ENCODE measurements around the gene ARMH1.

The ARMH1 gene

GRCh38 chr1:44685881-44686280 lies 11.4 kb downstream of the ARMH1 start:
- TF ChIP-seq CTCF (IDR thresholded peaks at IDR 0.05), result no peak
- no peak overlapping the region for H3K4me3 ChIP-seq
- DNase-seq (ENCODE audit: low spot score), result no peak
- no peak overlapping the region for H3K27ac ChIP-seq

GRCh38 chr1:44688760-44689446 lies 14.4 kb downstream of the ARMH1 start:
- Histone ChIP-seq H3K27ac (no peak overlapping the region), H3K4me3 (no peak overlapping the region)
- DNase-seq (ENCODE audit: low spot score), result no peak

DNA sequence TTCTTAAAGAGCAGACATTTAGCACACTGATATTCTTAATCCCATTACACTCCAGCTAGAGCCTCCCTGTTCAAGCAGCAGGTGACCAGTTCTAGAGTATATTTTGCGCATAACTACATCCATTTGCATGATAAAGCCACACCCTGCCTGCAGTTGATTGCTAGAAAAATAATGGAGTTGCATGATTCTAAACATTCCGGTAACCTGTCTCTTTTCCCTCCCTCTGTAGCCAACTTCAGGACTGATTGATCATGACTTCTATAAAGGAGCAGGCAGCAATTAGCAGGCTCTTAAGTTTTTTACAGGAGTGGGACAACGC lies 14.9 kb downstream of the ARMH1 start:
- TF ChIP-seq CTCF (IDR thresholded peaks at IDR 0.05), result no peak
- DNase-seq (ENCODE audit: low spot score), result no peak

More at GRCh38 chr1:44688760-44689446, 14.4 kb downstream of the ARMH1 start:
- no peak for TF ChIP-seq CTCF (IDR thresholded peaks at IDR 0.05)

GRCh38 chr1:44693159-44693558 lies 18.6 kb downstream of the ARMH1 start:
- Histone ChIP-seq H3K27ac (no peak overlapping the region), H3K4me3 (no peak overlapping the region)
- no peak for TF ChIP-seq CTCF (IDR thresholded peaks at IDR 0.05)
- no peak for DNase-seq (ENCODE audit: low spot score)

More for the DNA sequence above, 14.9 kb downstream of the ARMH1 start:
- Histone ChIP-seq H3K27ac (no peak overlapping the region), H3K4me3 (no peak overlapping the region)

- no peak overlapping the region for H3K27ac ChIP-seq
- DNase-seq (ENCODE audit: low spot score), result no peak
- H3K4me3 ChIP-seq, result no peak overlapping the region
- TF ChIP-seq CTCF (IDR thresholded peaks at IDR 0.05), result no peak
These were observed 19.4 kb downstream of the ARMH1 start for GRCh38 chr1:44693900-44694299.

DNA sequence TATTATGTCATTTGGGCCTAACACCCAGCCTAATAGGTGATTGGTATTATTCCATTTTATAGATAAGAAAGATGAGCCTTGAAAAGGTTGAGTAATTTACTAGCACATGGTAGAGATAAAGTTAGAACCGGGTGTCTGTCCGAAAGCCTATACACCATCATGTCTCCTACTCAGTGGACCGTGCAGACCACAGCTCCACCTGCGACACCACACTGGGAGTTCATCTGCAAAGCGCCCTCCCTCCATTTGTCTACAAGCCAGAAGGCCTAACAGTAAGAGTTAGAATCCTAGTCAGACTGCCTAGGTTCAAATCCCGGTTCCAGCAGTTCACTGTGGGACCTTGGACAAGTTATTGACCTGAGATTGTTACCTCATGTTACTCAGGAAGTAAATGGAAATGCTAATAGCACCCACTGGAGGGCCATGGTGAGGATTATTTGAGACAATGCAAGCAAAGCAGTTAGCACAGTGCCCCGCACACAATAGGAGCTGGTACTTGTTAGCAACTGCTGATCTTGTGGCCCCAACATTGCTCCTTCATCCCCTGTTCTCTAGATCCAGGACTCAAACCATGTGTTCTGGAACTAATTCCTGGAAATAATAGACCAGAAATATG lies 20.5 kb downstream of the ARMH1 start:
- DNase-seq (ENCODE audit: low spot score), result no peak
- Histone ChIP-seq H3K4me3 (no peak overlapping the region), H3K27ac (no peak overlapping the region)
- no peak for TF ChIP-seq CTCF (IDR thresholded peaks at IDR 0.05)

- Histone ChIP-seq H3K27ac (no peak overlapping the region), H3K4me3 (no peak overlapping the region)
- no peak for DNase-seq (ENCODE audit: low spot score)
- no peak for TF ChIP-seq CTCF (IDR thresholded peaks at IDR 0.05)
These were observed 21.2 kb downstream of the ARMH1 start for GRCh38 chr1:44695671-44696070.

Data from coronary artery (tissue), 2 donors.